Astrocyte of the cerebellum (primary cell): ENCODE data around the gene NUDT8.
"Not testable (repeated sequence)": the region's sequence is repeated elsewhere in the genome, so short reads cannot be mapped to it uniquely, and the experiment has no call there.

Experiments
- DNase-seq: peaks from one replicate; pipeline ENCODE4 v3.0.0-alpha.2; 2011; ENCODE audit warnings: low read depth
- H3K4me3 ChIP-seq: 2 replicates; pipeline ENCODE4 v1.5.1; 2011; ENCODE audit warnings: mild to moderate bottlenecking, low read depth, low read length, moderate library complexity
- in situ Hi-C: cut with HindIII; loops from 2 replicates; pipeline ENCODE4 v1.10.0; 2017; ENCODE audit warnings: low sequenced_read_pairs
- TF ChIP-seq, protein P1 (sequence below): IDR thresholded peaks from 2 replicates; pipeline ENCODE4 v1.5.1; 2012; ENCODE audit warnings: low read length, low read depth, moderate library complexity, mild to moderate bottlenecking; ENCODE audit errors: missing control alignments

NUDT8 gene

DNA sequence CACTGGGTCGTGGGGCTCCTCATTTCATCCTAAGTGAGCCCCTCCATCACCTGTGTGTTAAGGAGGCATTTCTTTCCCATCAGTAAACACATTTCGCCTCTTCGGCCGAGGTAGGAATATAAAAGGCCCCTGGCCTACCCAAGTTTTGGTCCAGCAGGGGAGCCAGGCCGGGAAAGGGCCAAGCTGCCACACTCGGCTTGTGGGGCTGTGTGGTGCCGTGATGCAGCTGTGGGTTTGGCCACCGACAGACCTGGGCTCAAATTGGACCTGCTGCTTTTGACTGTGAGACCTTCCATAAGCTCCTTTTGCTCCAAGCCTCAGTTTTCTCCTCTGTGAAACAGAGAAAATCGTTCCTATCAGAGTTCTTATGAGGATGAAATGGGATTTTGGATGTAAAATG, 22.2 kb downstream of the NUDT8 start:
- TF ChIP-seq, protein P1, sequence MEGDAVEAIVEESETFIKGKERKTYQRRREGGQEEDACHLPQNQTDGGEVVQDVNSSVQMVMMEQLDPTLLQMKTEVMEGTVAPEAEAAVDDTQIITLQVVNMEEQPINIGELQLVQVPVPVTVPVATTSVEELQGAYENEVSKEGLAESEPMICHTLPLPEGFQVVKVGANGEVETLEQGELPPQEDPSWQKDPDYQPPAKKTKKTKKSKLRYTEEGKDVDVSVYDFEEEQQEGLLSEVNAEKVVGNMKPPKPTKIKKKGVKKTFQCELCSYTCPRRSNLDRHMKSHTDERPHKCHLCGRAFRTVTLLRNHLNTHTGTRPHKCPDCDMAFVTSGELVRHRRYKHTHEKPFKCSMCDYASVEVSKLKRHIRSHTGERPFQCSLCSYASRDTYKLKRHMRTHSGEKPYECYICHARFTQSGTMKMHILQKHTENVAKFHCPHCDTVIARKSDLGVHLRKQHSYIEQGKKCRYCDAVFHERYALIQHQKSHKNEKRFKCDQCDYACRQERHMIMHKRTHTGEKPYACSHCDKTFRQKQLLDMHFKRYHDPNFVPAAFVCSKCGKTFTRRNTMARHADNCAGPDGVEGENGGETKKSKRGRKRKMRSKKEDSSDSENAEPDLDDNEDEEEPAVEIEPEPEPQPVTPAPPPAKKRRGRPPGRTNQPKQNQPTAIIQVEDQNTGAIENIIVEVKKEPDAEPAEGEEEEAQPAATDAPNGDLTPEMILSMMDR = no peak
- in situ Hi-C loops = no loop called here
- no peak for DNase-seq
- peak overlapping the region; percentile 72 for H3K4me3 ChIP-seq

DNA sequence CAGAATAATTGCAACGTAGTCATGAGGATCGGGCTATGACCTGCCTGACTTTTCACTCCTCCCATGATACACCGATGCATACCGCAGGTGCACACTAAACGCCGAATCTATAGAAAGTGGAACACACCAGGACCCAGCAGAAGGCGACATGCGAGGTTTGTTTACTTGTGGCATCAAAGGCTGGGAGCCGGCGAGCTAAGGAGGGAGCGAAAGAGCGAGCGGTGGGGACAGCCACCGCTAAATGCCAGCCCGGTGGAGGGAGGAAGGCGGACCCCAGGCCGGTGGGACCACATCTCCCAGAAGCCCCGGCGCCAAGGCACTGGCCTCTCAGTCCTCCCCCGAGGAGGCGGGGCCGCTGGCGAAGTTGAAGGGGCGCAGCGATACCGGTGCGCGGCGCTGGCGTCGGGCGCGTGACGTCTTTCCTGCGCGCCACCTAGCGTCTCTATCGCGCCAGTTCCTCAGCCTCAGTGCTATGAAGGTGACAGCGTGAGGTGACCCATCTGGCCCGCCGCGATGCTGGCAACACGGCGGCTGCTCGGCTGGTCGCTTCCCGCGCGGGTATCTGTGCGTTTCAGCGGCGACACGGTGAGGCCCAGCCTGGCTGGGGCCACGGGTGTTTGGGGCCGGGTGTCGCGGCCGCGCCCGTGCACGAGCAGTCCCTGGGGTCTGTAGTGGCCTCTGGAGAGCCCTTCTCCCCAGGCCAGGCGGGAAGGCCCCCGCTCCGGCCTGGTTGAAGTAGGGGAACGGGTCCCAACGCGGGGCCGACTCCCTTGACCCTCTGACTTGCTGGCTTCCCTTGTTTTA, 23.0 kb downstream of the NUDT8 start, which contains the start of gene NDUFV1:
Gene NDUFV1, plus strand, starts transcription at position 445 of the 804 bp plus-strand sequence. Its CDS starts 69 bp downstream, at position 514.
- TF ChIP-seq, protein P1 = peak; percentile 44
- in situ Hi-C loops = no loop called here
- peak; percentile 74 for DNase-seq
- H3K4me3 ChIP-seq = peak within 1 kb of the TSS; percentile 72

DNA sequence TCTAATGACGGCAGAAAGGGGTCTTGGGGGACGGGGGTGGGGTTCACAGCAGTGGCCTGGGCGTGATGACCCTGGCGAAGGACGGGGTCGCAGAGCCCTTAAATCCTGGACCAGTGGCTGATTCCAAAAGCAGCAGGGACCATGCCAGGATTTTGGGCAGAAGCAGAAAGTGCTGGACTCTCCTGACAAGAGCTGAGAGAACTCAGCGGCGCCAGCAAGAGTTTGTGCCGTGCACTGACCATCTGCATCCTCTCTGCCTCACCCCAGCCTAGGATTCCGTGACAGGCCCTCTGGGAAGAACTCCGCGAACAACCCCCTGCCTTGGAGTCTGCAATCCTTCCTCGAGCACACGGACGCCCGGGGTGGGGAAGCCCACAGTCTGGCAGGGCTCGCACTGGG, 23.6 kb downstream of the NUDT8 start:
- in situ Hi-C loops = no loop called here
- no peak for DNase-seq
- TF ChIP-seq, protein P1 = no peak
- H3K4me3 ChIP-seq = peak overlapping the region; percentile 72

DNA sequence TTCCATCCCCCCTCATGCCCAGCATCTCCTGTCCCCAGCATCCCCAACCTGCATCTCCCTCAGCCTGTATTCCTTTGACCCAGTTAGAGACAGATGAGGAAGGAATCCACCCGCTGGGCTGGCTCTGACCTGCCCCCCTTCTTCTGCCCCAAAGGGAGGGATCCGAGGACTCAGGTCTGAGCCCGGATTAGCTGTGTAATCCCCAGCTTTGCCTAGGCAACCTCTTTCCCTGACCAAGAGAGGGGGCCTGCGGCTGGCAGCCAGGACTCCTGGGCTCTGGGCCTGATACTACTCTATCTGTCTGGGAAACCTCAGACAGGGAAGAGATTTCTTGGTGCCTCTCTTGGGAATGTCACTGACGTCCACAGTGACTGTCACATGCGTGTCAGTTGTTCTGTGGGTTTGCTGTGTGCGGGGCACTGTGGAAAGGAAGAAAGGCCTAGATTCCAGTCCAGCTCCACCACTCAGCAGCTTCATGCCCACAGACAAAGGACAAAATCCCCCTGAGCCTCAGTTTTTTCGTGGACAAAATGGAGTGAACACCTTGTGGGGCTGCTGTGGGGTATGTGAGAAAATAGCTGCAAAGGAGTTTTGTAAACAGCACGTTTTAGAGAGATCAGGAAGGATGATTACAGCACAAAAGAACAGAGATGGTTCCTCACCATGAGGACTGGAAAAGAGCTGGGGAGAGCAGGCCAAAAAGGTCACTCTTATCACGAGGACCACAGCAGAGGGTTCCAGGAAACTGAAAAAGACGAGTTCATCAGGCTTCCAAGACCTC, 24.3 kb downstream of the NUDT8 start:
- TF ChIP-seq, protein P1 = no peak
- in situ Hi-C loops = no loop called here
- DNase-seq = no peak
- H3K4me3 ChIP-seq = no peak overlapping the region

DNA sequence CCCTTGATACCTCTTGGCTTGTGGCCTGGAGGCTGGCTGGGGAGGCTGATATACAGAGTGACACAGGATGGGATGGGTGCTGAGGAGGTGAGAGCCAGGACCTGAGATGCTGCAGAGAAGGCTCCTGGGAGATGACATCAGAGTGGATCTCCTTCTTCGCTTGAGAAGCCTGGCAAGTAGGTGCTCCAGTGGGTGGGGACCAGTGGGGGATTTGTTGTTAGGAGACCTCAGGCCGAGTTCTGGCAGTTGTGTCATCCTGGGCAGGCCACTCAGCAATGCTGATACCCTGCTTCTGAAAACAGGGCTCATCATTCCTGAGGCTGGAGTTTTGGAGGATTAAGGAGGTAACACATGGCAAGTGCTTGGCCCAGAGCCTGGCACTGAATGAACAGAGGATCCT, 24.9 kb downstream of the NUDT8 start:
- H3K4me3 ChIP-seq = no peak overlapping the region
- TF ChIP-seq, protein P1 = no peak
- in situ Hi-C loops = no loop called here
- no peak for DNase-seq

DNA sequence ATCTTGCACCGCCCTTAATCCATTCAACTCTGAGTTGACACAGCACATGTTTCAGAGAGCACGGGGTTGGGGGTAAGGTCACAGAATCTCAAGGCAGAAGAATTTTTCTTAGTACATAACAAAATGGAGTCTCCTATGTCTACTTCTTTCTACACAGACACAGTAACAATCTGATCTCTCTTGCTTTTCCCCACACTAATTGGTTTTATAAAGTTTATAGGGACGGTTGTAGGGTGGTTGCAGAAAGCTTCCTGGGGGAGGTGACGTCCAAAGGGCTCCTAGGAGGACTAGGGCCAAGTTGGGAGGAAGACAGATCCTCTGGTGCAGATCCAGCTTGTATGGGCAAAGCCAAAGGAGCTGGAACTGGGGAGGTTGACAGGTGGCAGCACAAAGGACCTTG, 25.6 kb downstream of the NUDT8 start:
- DNase-seq, in situ Hi-C loops, H3K4me3 ChIP-seq: not testable (repeated sequence)

DNA sequence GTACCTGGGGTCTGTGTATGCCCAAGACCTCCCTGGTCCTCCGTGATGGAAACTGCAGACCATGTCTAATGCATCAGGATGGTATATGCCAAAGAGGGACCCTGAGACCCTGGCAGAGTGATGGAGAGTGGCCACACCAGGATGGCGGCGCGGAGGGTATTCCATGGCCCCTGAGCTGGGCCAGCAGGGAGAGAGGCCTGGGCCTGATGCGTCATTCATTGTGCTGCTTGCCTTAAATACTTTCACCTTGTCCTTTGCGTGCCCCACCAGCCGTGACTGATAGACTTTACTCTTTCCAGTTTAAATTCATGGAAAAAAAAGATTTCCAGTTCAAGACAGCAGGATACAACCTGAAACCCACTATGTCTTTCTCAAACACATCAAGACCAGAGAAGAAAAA, 28.6 kb downstream of the NUDT8 start:
- DNase-seq = no peak
- H3K4me3 ChIP-seq = no peak overlapping the region
- TF ChIP-seq, protein P1 = no peak
- in situ Hi-C loops = no loop called here
